HK-2 (cell line): Measurements from ENCODE around the gene TMEM35B.
"Not testable (repeated sequence)": the region's sequence is repeated elsewhere in the genome, so short reads cannot be mapped to it uniquely, and the experiment has no call there.

Experiments
- DNase-seq: peaks from one replicate; pipeline ENCODE4 v3.0.0-alpha.2; 2018; ENCODE audit not compliant: unreplicated experiment

TMEM35B gene

GRCh38 chr1:34984793-34985608, at the start of gene TMEM35B:
Gene TMEM35B, minus strand, starts transcription at chr1:34985347. Its CDS starts 42 bp downstream, at chr1:34985305.
- peak; percentile 71 for DNase-seq

DNA sequence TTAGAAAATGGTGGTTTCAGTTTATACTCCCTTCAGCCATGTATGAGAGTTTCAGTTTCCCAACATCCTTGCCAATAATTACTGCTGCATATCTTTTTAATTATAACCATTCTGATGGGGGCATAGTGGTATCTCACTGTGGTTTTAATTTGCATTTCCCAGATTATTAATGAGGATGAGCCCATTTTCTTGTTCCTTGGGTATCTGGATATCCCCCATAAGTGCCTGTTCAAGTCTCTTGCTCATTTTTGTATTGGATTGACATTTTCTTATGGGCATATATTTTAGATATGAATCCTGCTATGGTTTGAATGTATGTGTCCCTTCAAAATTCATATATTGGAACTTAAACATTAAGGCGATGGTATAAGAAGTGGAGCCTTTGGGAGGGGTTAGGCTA, 48.2 kb upstream of the TMEM35B start:
- DNase-seq, result no peak

GRCh38 chr1:35032384-35032739, 47.2 kb upstream of the TMEM35B start:
- DNase-seq, result no peak

- DNase-seq, result peak; percentile 45
These were observed 45.8 kb upstream of the TMEM35B start for GRCh38 chr1:35030756-35031446.

DNA sequence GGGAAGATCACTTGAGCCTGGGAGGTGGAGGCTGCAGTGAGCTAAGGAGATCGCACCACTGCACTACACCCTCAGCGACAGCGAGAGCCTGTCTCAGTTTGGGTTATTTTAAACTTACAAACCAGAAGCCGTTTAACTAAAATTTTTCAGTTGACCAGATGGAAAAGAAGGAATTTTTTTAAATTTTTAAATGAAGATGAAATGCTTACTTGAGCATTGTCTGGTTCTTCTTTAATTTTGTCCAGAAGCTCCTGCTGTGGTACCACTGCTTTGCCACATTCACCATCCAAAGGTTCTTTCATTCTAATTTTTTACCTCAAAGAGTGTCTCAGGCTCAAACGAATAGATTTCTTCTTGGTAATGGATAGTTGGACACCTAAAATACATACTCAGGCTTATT, 45.2 kb upstream of the TMEM35B start:
- DNase-seq, result no peak

- DNase-seq, result no peak
These were observed 44.6 kb upstream of the TMEM35B start for GRCh38 chr1:35029761-35030160.

DNA sequence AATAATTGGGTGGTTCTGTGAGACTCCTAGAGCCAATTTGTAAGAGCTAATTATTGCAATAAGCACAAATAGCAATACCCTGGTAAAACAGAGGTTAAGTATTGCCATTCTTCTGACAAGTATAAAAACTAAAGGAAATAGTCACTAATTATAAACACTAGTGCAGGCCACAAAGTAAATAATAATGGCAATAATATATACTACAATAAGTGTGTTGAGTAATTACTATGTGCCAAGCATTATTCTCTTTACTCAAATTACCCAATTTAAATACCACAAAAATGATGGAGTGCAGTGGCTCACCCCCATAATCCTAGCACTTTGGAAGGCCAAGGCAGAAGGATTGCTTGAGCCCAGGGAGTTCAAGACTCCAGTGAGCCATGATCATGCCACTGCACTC, 31.3 kb upstream of the TMEM35B start:
- no peak for DNase-seq

GRCh38 chr1:35014486-35014885, 29.3 kb upstream of the TMEM35B start:
- no peak for DNase-seq

GRCh38 chr1:35005711-35006110, 20.6 kb upstream of the TMEM35B start:
- DNase-seq, result no peak

- no peak for DNase-seq
These were observed 16.6 kb upstream of the TMEM35B start for GRCh38 chr1:35001743-35002142.

GRCh38 chr1:34994878-34995277, 9.7 kb upstream of the TMEM35B start:
- no peak for DNase-seq

GRCh38 chr1:34988581-34988980, 3.4 kb upstream of the TMEM35B start:
- DNase-seq, result no peak

GRCh38 chr1:34988147-34988546, 3.0 kb upstream of the TMEM35B start:
- no peak for DNase-seq

DNA sequence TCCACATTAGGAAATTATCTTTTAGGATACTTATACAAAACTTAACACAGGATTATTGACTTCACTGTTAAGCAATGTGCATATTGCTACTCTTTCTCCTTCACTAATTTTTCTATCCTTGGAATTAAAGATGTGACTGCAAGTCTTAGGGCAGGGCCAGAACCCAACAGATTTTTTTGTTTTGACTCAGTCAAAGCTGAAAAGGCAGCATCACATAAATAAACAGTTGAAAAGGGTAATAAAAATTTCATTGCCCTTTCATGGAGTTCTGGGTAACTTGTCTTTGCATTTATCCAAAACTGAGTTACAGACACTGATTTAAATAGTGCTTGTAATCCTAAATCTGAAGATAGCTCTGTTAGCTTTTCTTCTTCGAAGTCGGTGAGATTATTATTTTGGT, 1.9 kb upstream of the TMEM35B start:
- no peak for DNase-seq

DNA sequence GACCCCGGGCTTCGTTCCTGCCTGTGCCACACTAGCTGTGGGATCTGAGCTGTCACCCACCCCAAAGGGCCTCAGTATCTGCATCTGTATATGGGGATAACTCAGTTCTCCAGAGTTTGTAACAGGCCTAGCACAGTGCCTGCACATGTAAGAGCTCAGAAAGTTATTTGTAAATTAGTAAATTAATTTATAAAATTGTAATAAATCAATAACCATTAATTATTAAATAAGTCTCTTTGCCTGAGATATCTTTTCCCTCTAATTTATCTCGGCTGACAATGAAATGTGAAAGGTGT, 410 bp upstream of the TMEM35B start:
- DNase-seq, result not testable (repeated sequence)

DNA sequence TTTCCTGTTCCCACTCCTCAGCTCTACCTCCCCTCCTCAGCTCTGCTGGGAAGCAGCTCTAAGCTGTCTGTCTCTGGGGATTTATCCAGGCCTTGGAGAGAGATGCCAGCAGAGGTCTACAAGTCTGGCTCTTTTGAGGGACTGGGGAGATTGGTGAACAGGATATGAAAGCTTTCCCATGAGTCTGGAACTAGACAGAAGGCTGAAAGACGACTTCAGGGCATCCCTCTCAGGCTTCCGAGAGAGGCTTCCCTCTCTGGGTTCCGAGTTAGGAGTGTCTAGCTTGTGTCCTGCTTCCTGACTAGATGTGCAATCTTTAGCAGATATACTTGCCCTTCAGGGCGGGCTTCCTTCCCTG, 733 bp downstream of the TMEM35B start:
- peak; percentile 17 for DNase-seq

DNA sequence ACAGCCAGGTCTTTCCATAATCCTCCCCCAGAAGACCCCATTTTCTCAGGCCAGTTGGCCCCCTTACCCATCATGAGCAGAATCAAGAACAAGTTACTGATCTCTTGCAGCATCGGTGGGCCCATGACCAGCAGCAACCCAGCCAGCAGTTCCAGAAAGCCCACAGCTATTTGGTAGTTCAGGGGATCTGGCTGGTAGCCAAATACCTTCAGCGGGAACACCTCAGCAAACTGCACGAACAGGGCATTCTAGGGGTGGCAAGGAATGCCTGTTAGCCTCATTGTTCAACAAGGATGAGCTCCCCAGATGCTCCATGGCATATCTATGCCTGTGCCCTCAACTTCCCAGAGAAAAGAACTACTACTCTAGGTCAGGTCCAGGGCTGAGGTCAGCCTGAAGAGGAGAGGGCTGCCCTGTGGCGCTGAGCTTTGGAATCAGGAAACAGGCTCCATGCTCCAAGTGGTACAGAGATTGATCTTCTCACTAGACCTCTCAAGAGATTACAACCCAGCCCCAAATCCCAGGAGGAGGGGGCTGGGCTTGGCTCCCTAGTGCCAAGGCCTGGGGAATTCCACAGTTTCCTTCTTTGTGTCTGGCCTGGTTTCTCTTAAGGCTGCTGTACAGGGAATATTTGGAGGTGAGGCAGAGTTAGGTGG, 1.3 kb downstream of the TMEM35B start:
- DNase-seq, result peak; percentile 25

GRCh38 chr1:34982820-34983376, 2.2 kb downstream of the TMEM35B start:
- no peak for DNase-seq

GRCh38 chr1:34980715-34981114, 4.4 kb downstream of the TMEM35B start:
- DNase-seq, result no peak

GRCh38 chr1:34978921-34979320, 6.2 kb downstream of the TMEM35B start:
- no peak for DNase-seq

DNA sequence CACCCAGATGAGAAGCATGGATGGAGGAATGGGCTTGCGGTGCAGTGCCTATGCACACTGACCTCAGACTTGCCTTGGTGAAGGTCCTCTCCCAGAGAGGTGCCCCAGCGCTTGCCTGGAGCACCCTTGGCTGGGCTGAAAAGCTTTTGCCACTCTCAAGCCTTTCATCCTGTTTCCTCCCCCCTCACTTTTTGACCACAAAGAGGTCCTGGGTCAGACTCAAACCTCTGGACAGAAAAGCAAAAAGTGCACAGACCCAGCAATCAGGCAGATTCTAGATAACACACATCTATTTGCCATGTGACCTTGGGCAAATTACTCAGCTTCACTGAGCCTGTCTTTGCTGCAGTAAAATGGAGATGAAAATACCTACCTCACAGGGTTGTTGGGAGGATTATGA, 7.3 kb downstream of the TMEM35B start:
- DNase-seq, result no peak

DNA sequence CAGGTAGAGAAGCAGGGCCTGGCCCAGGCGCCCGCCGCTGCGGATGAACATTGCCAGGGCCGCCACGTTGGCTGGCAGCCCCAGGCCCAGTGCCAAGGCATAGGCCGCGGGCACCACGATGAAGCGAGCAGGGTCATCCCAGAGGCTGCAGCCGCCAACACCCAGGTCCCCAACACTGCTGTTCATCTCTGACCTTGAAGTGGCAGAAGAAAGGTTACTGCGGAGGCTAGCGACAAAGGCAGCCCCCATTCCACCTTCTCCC, 8.0 kb downstream of the TMEM35B start:
- DNase-seq, result no peak
